ENCODE measurements around the gene TRABD2A.

DNA sequence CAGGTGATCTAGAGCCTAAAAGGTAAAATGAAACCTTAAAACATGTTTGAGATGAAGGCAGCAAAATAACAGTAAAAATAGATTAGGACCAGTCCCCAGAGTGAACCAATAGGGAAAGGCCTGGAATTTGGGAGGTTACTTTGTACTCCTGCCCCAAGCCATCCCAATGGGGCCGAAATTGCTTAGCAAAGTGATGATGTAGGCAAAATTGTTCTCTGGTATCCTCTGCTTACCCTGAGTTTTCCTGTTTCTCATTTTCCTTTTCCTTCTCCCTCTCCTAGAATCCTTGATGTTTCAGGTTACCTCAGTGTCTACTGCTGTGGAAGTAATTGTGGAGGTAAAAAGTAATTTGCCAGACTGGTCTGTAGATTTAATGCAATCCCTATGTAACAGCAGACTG, 92.9 kb downstream of the TRABD2A start:
- TF ChIP-seq, protein P1, sequence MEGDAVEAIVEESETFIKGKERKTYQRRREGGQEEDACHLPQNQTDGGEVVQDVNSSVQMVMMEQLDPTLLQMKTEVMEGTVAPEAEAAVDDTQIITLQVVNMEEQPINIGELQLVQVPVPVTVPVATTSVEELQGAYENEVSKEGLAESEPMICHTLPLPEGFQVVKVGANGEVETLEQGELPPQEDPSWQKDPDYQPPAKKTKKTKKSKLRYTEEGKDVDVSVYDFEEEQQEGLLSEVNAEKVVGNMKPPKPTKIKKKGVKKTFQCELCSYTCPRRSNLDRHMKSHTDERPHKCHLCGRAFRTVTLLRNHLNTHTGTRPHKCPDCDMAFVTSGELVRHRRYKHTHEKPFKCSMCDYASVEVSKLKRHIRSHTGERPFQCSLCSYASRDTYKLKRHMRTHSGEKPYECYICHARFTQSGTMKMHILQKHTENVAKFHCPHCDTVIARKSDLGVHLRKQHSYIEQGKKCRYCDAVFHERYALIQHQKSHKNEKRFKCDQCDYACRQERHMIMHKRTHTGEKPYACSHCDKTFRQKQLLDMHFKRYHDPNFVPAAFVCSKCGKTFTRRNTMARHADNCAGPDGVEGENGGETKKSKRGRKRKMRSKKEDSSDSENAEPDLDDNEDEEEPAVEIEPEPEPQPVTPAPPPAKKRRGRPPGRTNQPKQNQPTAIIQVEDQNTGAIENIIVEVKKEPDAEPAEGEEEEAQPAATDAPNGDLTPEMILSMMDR (IDR thresholded peaks at IDR 0.05): no peak
- no peak for TF ChIP-seq POLR2A (IDR thresholded peaks at IDR 0.05)
